ENCODE measurements around the gene PLCL1.

Gene PLCL1

GRCh38 chr2:197876524-197876923 is 72.1 kb downstream of the PLCL1 start:
- H3K27ac ChIP-seq: no peak overlapping the region
- TF ChIP-seq CTCF (conservative IDR thresholded peaks at IDR 0.05) (no peak), ZFX (IDR thresholded peaks at IDR 0.05) (no peak)

DNA sequence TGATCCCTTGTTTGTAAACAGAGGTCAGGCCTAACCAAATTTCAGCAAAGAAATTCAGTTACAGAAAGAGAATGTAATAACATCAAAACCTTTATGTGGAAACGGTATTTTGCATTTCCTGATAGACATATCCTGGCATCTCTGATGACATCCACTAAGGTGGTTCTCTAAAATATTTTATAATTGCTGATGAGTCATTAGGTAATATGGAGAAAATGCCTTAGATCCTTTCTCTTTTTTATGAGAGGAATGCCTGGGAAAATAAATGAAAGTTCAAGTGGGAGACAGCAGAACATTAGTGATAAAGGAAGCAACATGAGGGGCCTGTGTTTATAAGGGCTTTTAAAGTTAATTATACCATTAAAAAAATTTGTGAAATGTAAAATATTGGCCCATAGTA is 72.6 kb downstream of the PLCL1 start:
- TF ChIP-seq ZFX (IDR thresholded peaks at IDR 0.05) (no peak), CTCF (conservative IDR thresholded peaks at IDR 0.05) (no peak)
- H3K27ac ChIP-seq: no peak overlapping the region

- no peak for TF ChIP-seq CTCF (conservative IDR thresholded peaks at IDR 0.05)
- TF ChIP-seq ZFX (IDR thresholded peaks at IDR 0.05): no peak
- H3K27ac ChIP-seq: peak overlapping the region; percentile 54; the same call in 1 of the 2 replicates
Measured at GRCh38 chr2:197878792-197879191, 74.4 kb downstream of the PLCL1 start.

GRCh38 chr2:197879812-197880408 is 75.5 kb downstream of the PLCL1 start:
- H3K27ac ChIP-seq: no peak overlapping the region
- no peak for TF ChIP-seq CTCF (conservative IDR thresholded peaks at IDR 0.05)

DNA sequence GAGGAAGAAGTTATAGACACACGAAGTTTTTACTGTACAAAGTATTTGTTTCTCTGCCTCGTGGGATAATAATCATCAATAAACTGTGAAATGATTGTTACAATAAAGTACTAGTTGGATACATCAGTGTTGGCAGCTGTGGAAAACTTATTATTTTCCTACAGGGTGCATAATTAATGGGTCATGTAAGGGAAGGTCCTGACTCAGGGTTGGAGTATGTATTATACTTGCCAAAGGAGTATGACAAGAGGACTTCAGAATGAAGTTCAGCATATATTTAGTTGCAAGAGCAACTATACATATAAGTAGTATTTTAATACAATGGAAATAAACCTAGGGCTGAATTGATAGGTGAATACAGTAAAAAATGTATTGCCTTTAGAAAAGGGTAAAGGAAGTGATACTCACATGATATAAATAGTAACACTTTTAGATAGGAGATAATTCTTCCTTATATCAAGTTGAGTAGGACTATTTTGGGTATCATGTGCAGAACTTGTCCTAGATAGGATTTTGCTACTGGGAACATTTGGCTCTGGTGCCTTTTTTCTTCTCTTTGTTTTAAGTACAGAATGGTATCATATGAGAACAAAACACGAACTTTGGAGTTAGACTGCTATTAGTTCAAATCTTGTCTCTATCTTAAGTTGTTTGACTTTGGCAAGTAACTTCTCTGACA is 79.1 kb downstream of the PLCL1 start:
- no peak overlapping the region for H3K27ac ChIP-seq
- TF ChIP-seq ZFX (IDR thresholded peaks at IDR 0.05): no peak
- TF ChIP-seq CTCF (conservative IDR thresholded peaks at IDR 0.05): no peak

- H3K27ac ChIP-seq: no peak overlapping the region
- TF ChIP-seq ZFX (IDR thresholded peaks at IDR 0.05): no peak
- no peak for TF ChIP-seq CTCF (conservative IDR thresholded peaks at IDR 0.05)
Measured at GRCh38 chr2:197884252-197884651, 79.9 kb downstream of the PLCL1 start.

GRCh38 chr2:197885126-197885525 is 80.7 kb downstream of the PLCL1 start:
- TF ChIP-seq CTCF (conservative IDR thresholded peaks at IDR 0.05): no peak
- TF ChIP-seq ZFX (IDR thresholded peaks at IDR 0.05): no peak
- no peak overlapping the region for H3K27ac ChIP-seq
